Measurements from ENCODE around the gene BARHL2. TPM values are rescaled to one million over a fixed set of nuclear protein-coding genes. Genes with fewer than 3 reads are reported as not detected.

The BARHL2 gene
- total RNA-seq, 1 experiment from 2014 or later = not detected

GRCh38 chr1:90717665-90718410, 736 bp upstream of the BARHL2 start:
- H3K9ac ChIP-seq (ENCODE audit: low read length) = no peak overlapping the region
- H3K4me1 ChIP-seq (ENCODE audit: control insufficient read depth in 1 of 2, insufficient read depth in 2 of 2, low read length in 2 of 2) = peaks cover 0 to 5% of the 10 kb centered on the region in 2 experiments; a peak in 1 of 4 replicates
- no TSS peak for BruUV-seq (replicated peaks)
- H3K9me3 ChIP-seq (ENCODE audit: control insufficient read depth in 1 of 2, insufficient read depth in 1 of 2, low read depth in 1 of 2, low read length in 2 of 2) = no peaks in the 10 kb centered on the region
- H3K27ac ChIP-seq (ENCODE audit: low read depth, low read length) = no peak overlapping the region
- CTCF ChIA-PET = no interaction called here
- H4K20me1 ChIP-seq (ENCODE audit: insufficient read depth) = no peaks in the 10 kb centered on the region
- RAD21 ChIA-PET (ENCODE audit: low non-redundant PET in 1 of 2, low total read pairs in 2 of 2, uncharacterized antibody in 2 of 2, unreplicated experiment in 2 of 2) = no interaction called here
- intact Hi-C loops (cut with micrococcal nuclease) = no loop called here
- H2AFZ ChIP-seq (ENCODE audit: low read depth, low read length, poor library complexity, severe bottlenecking) = no peak overlapping the region
- H3K9me2 ChIP-seq (ENCODE audit: insufficient read depth) = no peaks in the 10 kb centered on the region
- ATAC-seq = no peak
- TF ChIP-seq CBX3 (IDR thresholded peaks at IDR 0.05; ENCODE audit: low read depth) (no peak), ZFX (IDR thresholded peaks at IDR 0.05) (no peak), CTCF (IDR thresholded peaks at IDR 0.05 in 2 of 3, conservative IDR thresholded peaks at IDR 0.05 in 1 of 3; ENCODE audit: borderline replicate concordance in 1 of 3, insufficient read depth in 1 of 3, low read depth in 2 of 3, low read length in 2 of 3) (no peak), MAX (IDR thresholded peaks at IDR 0.05) (no peak), ELF1 (IDR thresholded peaks at IDR 0.05; ENCODE audit: borderline replicate concordance, low read depth) (no peak), YY1 (IDR thresholded peaks at IDR 0.05; ENCODE audit: extremely low read depth, insufficient replicate concordance, low read depth, low read length) (no peak), POLR2A (IDR thresholded peaks at IDR 0.05; ENCODE audit: borderline replicate concordance, extremely low read depth, insufficient read depth, insufficient read length) (no peak), EZH2phosphoT487 (IDR thresholded peaks at IDR 0.05; ENCODE audit: borderline replicate concordance) (no peak), JUND (IDR thresholded peaks at IDR 0.05) (no peak), RAD21 (IDR thresholded peaks at IDR 0.05; ENCODE audit: low read depth) (no peak), SIN3A (IDR thresholded peaks at IDR 0.05; ENCODE audit: low read depth) (no peak), SRF (IDR thresholded peaks at IDR 0.05; ENCODE audit: low read depth) (no peak), FOSL1 (IDR thresholded peaks at IDR 0.05; ENCODE audit: low read depth) (no peak), ZNF274 (IDR thresholded peaks at IDR 0.05; ENCODE audit: low read depth, low read length) (no peak), CEBPB (IDR thresholded peaks at IDR 0.05; ENCODE audit: low read depth) (no peak), EGR1 (IDR thresholded peaks at IDR 0.05; ENCODE audit: low read depth) (no peak)
- TF ChIP-seq, protein P1, sequence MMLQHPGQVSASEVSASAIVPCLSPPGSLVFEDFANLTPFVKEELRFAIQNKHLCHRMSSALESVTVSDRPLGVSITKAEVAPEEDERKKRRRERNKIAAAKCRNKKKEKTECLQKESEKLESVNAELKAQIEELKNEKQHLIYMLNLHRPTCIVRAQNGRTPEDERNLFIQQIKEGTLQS (IDR thresholded peaks at IDR 0.05) = no peak
- TF ChIP-seq, protein P2, sequence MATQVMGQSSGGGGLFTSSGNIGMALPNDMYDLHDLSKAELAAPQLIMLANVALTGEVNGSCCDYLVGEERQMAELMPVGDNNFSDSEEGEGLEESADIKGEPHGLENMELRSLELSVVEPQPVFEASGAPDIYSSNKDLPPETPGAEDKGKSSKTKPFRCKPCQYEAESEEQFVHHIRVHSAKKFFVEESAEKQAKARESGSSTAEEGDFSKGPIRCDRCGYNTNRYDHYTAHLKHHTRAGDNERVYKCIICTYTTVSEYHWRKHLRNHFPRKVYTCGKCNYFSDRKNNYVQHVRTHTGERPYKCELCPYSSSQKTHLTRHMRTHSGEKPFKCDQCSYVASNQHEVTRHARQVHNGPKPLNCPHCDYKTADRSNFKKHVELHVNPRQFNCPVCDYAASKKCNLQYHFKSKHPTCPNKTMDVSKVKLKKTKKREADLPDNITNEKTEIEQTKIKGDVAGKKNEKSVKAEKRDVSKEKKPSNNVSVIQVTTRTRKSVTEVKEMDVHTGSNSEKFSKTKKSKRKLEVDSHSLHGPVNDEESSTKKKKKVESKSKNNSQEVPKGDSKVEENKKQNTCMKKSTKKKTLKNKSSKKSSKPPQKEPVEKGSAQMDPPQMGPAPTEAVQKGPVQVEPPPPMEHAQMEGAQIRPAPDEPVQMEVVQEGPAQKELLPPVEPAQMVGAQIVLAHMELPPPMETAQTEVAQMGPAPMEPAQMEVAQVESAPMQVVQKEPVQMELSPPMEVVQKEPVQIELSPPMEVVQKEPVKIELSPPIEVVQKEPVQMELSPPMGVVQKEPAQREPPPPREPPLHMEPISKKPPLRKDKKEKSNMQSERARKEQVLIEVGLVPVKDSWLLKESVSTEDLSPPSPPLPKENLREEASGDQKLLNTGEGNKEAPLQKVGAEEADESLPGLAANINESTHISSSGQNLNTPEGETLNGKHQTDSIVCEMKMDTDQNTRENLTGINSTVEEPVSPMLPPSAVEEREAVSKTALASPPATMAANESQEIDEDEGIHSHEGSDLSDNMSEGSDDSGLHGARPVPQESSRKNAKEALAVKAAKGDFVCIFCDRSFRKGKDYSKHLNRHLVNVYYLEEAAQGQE (IDR thresholded peaks at IDR 0.05; ENCODE audit: low read depth) = no peak
- H3K36me3 ChIP-seq (ENCODE audit: control insufficient read depth in 1 of 2, insufficient read depth in 2 of 2, low read length in 2 of 2) = no peaks in the 10 kb centered on the region
- no peak overlapping the region for H3K4me3 ChIP-seq (replicated peaks in 1 of 2; ENCODE audit: low read depth in 1 of 2, low read length in 2 of 2)
- no peak overlapping the region for H3K4me2 ChIP-seq (ENCODE audit: low read length)
- H3K79me2 ChIP-seq (ENCODE audit: insufficient read depth, low read length) = no peaks in the 10 kb centered on the region
- H3K27me3 ChIP-seq (ENCODE audit: insufficient read depth, low read length) = peaks cover 19% of the 10 kb centered on the region
- POLR2A ChIA-PET = no interaction called here
- no peak for DNase-seq (ENCODE audit: low read depth, low spot score)
